Measurements from ENCODE around the gene CMTM5.
A peak's percentile ranks its signal among the peaks of the same experiment; 100 is the strongest.

CMTM5 gene

GRCh38 chr14:23358042-23358441 lies 18.8 kb upstream of the CMTM5 start:
- no peak for DNase-seq (ENCODE audit: low read depth)

GRCh38 chr14:23358553-23359166 lies 18.2 kb upstream of the CMTM5 start:
- no peak for DNase-seq (ENCODE audit: low read depth)

GRCh38 chr14:23359167-23359626 lies 17.6 kb upstream of the CMTM5 start:
- no peak for DNase-seq (ENCODE audit: low read depth)

DNA sequence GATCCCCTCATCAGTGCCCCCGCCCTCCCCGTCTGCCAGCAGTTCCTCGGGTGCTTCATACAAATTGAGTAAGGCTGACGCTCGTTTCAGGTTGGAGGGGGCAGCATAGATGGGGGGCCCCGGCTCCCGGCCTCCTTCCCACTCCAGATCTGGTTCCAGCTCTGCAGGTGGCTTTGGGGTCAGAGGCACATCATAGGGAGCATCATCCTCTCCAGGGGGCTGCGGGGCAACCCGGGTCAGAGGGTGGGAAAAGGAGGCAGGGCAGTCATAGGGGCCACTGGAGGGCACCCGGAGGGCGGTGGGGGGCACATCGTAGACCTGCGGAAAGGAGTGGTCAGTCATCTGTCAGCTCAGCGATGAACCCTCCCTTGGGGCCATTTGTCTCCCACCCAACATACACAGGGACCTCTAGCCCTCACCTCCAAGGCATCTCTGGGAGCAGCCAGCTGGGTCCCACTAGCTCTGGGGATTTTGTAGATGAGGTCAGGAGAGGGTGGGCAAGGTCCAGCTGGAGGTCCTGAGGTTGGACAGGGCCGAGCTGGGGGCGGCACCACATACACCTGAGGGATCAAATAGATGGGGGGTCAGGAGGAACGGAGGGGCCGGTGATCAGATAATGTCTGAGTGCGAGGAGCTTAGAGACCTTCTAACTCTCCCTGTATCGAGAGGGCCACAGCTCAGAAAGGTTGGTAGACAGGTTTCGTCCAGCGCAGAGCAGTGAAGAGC lies 17.0 kb upstream of the CMTM5 start:
- DNase-seq (ENCODE audit: low read depth) = no peak

GRCh38 chr14:23360496-23360895 lies 16.4 kb upstream of the CMTM5 start:
- DNase-seq (ENCODE audit: low read depth) = no peak

GRCh38 chr14:23361320-23361719 lies 15.5 kb upstream of the CMTM5 start:
- peak; percentile 38 for DNase-seq (ENCODE audit: low read depth)

DNA sequence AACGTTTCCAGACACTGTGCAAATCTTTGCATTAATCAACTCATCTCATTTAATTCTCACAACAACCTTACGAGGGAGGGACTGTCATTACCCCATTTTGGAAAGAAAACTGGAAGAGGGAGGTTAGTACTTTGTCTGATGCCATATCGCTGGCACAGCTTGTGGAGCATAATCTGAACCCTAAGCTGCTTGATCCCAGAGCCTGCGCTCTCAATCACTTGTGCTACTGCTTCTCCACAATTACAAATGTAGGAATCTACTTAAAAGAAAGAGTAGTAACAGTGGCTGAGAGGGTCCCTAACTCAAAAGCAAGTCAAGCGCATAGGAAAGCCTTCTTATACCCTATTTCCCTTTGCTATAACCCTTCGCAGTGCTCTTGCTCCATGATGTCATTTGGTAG lies 15.1 kb upstream of the CMTM5 start:
- DNase-seq (ENCODE audit: low read depth) = no peak

- DNase-seq (ENCODE audit: low read depth) = no peak
These were observed 14.6 kb upstream of the CMTM5 start for GRCh38 chr14:23362200-23362599.

DNA sequence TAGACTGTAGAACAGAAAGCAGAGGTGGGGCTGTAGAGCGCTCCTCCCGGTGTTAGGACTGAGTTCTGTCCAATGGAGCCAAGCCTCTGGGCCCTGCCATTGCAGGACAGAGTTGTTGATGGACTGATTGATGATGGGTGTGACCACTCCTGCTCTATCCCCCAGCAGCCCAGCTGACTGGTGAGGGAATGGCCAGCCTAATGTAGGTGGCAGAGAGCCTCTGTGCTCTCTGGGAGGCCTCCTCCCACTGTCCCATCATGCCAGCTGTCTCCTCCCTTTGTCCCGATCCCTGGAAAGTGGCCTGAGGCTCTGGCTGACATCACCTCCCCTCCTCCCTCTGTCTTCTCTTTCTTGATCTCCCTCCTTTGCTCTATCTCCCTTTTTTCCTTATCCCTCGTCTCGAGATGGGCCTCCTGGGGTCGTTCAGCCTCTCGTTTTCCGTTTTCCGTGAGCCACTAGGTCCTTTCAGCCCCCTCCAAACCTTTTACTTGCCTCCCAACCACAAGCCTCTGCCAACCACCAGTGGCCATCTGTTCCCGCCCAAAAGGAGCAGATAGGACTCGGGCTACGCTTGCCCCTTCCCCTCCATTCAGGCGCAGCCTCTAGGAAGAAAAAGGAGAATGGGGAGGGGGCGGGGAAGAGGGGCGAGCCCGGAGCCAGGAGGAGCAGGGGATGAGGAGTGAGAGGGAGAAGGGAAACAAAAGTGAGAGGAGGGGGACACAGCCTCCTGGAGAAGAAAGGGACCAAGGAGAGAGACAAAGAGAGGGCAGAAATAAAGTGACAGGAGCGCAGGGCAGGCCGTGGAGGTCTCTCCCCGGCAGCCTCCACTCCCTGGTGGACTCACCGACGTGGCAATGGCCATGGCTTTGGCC lies 12.4 kb upstream of the CMTM5 start:
- no peak for DNase-seq (ENCODE audit: low read depth)

DNA sequence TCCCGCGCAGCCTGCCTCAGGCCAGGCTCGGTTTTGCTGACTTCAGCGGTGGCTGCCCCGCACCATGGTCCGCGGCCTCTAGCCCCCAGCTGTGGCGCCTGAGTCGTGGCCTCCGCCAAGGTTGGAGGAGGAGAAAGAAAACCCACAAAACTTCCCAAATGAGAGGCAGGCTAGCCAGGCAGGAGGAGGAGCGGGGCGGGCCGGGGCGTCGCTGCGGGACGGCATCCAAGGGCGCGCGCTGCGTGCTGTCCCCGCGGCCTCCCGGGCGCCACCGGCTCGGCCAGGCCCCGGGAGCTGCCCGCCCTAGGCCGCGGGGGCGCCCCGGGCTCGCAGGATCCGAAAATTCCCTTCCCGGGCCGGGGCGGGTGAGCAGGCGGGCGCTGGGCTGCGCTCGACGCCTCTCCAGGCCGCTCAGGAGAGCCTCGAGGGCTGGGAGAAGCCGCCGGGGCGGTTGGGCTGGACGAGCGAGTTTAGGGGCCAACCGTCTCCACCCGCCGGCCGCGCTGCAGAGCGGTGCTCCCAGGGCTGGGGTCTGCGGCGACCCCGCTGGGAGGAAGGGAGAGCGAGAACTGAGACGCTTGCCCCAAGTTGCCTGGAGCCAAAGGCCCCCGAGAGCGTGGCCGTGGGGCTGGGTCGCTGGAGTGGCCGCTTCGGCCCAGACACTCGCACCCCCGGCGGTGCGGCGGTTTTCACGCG lies 11.7 kb upstream of the CMTM5 start, which contains the start of gene EFS:
Gene EFS, minus strand, starts transcription at position 137 of the 696 bp plus-strand sequence. CDS start 147 bp downstream, outside the sequence.
- DNase-seq (ENCODE audit: low read depth) = no peak

GRCh38 chr14:23365732-23366425 lies 11.0 kb upstream of the CMTM5 start:
- DNase-seq (ENCODE audit: low read depth) = peak; percentile 34

- no peak for DNase-seq (ENCODE audit: low read depth)
These were observed 10.4 kb upstream of the CMTM5 start for GRCh38 chr14:23366426-23366921.

- no peak for DNase-seq (ENCODE audit: low read depth)
These were observed 6.6 kb upstream of the CMTM5 start for GRCh38 chr14:23370221-23370620.

DNA sequence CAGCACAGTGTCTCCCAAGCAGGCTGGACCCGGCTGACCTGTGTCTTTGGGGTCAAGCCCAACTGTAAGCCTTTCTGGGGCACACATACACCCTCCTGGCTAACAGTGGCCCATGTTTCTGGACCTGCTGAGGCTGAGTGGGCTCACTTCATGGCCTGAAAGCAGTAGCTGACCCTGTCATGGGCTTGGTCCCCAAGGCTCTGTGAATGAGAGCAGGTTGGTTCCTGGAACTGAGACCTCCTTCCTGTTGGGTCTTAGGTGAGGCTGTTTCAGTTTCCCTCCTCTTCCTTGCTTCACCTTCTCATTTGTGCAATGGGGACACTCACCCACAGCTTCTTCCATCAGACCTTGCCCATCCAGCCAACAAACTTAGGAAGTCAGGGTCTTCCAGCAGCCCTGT lies 5.0 kb upstream of the CMTM5 start:
- DNase-seq (ENCODE audit: low read depth) = no peak

DNA sequence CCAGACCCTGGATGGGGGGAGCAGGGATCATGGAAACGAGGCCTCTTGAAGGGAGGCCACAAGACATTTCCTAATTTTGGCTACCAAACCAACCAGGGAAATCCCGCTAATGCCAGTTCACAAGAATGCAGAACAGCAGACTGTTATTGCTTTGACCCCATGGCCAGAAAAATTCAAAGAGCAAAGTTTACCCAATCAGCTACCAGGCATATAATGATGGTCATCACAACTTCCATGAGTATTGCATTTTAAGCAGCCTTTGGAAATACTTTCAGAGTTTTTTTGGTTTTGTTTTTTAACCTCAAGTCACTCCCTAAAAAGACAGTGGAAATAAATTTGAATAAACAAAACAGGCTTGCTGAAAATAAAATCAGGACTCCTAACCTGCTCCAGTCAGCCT lies 4.3 kb upstream of the CMTM5 start, which contains the start of gene IL25:
Gene IL25, plus strand, starts transcription at position 301 of the 400 bp plus-strand sequence.
- DNase-seq (ENCODE audit: low read depth) = no peak

- DNase-seq (ENCODE audit: low read depth) = no peak
These were observed 3.8 kb upstream of the CMTM5 start for GRCh38 chr14:23373041-23373440.

GRCh38 chr14:23375527-23376251 lies 1.2 kb upstream of the CMTM5 start:
- DNase-seq (ENCODE audit: low read depth) = no peak

DNA sequence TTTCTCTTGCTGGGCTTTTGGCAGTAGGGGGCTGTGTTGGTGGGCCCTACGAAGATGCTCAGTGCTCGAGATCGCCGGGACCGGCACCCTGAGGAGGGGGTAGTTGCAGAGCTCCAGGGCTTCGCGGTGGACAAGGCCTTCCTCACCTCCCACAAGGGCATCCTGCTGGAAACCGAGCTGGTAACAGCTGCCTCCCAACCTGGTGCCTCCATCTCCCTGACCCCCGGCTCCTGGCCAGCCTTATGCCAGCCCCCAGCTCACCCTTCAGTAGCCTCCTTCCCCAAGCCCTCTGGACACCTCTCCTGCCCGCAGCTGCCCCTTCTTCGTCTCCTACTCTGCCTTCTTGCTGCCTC lies 328 bp downstream of the CMTM5 start:
- no peak for DNase-seq (ENCODE audit: low read depth)

DNA sequence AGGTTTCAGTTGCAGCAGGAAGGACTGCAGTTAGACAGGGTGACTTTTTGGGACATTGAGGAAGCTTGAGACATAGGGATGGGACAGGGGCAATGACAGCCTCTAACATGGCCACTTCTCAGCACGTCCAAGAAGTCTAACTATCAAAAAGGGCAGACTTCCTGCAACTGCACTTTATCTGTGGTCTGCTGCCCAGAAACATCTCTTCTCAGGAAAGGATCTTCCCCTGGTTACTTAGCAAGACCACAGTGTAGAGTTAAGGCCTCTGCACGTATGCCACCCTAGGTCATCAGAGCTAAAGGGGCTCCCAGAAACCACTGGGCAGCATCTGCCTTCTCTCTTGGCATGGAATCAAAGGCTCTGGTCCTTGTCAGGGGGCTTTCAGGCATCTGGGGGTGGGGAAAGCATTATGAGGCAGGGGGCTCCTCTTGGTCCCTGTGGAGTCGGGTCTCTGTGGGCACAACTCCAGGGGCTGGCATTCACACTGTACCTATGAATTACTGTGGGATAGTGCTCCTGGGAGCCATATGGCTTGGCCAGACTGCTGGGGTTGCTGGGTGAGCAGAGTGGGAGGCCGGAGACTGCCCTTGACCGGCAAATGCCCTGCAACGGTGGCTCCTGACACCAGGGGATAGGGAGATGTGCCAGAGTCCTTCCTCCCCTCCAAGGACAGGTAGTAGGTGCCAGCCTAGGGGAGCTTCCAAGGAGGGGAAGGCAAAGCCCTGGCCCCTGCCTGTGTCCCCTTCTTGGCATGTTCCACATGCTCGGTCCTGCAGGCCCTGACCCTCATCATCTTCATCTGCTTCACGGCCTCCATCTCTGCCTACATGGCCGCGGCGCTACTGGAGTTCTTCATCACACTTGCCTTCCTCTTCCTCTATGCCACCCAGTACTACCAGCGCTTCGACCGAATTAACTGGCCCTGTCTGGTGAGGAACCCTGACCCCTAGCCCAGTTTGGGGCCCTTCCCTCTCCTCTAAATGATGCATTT lies 1.0 kb downstream of the CMTM5 start:
- no peak for DNase-seq (ENCODE audit: low read depth)
